LHCN-M2 (cell line): ENCODE data around the gene SPOCK1. TPM values are rescaled to one million over a fixed set of nuclear protein-coding genes. Genes with fewer than 3 reads are reported as not detected.
A peak's percentile ranks its signal among the peaks of the same experiment; 100 is the strongest.

Source experiments
- DNase-seq: peaks from one replicate; pipeline ENCODE4 v3.0.0-alpha.2; 2012; ENCODE audit warnings: low read depth
- total RNA-seq: library from RNA; depleted of rRNA; stranded (reverse); fragments of >200 nt; gene quantifications from 2 replicates; pipeline ENCODE4 v1.2.3, GENCODE V29; 2014

Gene SPOCK1
- total RNA-seq, 1 experiment from 2014 or later: 23.2 TPM

GRCh38 chr5:137034213-137034612 is 464.9 kb downstream of the SPOCK1 start:
- no peak for DNase-seq

DNA sequence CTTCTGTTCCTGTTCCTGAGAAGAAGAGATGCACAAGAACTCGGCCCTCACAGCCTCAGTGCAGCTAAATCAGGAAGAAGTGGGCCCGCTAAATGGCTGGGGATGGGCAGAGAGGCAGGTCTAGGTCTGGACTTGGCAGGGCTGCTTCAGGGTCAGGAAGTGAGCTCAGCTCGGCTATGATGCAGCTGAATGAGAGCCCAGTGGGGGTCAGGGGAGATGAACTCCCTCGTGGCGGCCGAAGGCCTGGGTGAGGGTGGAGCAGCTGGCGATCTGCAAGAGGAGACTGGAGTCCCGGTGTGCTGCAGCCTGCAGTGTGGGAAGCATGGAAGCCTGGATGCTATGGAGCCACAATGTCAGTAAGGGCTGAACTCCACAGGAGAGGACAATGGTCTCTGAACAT is 466.2 kb downstream of the SPOCK1 start:
- DNase-seq: no peak

DNA sequence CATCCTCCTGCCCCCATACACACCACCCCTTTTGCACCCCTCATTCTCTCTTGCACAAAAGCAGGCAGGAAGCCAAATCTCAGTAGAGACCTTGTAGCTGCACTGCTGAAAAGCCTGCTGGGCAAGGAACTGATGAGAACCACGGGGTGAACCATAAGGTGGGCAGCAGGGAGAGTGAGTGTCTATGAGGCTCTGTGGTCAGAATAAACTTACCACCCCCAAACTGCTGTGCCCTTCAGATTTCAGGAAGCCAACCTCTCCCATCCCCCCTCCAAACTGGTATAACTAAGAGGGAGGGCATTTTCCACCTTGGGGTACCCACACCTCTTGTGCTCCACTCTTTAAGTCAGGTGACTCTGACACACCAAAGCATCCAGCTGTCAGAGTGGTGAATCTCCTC is 471.4 kb downstream of the SPOCK1 start:
- DNase-seq: no peak

DNA sequence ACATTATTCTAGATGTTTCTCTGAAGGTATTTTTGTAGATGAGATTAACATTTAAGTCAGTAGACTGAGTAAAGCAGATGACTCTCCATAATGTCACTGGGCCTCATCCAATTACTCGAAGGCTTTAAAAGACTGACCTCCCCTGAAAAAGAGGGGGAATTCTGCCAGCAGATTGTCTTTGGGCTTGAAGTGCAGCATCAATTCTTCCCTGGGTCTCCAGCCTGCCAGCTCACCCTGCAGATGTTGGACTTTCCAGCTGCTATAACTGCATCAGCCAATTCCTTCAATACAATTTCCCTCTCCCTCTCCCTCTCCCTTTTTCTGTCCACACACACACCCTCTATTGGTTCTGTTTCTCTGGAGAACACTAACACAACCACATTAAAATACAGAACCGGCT is 472.8 kb downstream of the SPOCK1 start:
- DNase-seq: no peak

DNA sequence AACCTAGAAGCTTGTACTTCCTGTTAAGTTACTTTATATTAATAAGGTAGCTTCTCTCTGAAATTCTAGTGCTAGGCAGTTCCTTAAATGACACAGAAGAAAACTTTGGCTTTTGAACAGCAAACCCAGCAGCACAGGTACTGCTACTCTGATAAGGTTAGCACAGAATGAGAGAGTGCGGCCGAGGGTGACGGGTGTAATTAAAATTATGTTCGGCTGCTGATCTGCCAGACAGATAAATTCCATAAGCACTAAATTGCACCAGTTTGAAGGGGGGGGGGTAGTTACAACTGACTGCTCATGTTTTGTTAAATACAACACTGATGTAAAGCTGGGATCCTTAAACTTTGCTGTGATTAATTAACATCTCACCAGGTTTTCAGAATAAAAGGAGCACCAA is 475.1 kb downstream of the SPOCK1 start:
- no peak for DNase-seq

DNA sequence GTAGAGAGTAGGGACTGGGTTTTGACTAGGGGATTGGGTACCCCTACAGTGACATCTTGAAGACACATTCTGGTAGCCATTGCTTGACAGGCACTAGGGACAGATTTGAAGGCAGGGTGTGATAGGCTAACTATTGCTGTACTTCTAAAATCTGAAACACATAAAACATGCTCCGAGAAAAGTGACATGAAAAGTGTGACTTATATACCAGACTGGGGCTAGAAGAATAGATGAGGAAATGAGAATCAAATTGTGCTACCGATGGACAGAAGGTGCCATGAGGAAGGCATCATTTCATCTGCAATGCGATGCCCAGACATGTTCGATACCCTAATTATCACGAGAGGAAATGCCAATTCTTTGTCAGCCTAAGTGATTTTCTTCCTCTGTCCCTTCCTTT is 475.8 kb downstream of the SPOCK1 start:
- no peak for DNase-seq

DNA sequence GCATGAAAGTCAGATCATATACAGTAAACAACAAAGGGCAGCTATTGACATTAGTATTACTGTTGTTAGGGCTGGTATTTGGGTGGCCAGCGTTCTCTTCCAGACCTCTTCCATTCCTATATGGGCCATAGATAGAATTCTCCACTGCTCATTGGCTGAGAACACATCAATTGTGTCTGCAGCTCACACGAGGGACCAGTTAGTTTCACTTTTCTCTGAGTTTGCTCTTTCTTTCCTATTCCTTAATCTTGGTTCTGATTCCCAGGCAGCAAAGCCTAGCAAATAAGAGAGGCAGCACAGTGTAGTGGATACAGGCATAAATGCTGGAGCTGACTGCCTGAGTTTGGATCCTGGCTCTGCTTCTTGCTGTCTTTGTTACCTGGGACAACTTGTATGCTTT is 476.4 kb downstream of the SPOCK1 start:
- peak; percentile 3 for DNase-seq

DNA sequence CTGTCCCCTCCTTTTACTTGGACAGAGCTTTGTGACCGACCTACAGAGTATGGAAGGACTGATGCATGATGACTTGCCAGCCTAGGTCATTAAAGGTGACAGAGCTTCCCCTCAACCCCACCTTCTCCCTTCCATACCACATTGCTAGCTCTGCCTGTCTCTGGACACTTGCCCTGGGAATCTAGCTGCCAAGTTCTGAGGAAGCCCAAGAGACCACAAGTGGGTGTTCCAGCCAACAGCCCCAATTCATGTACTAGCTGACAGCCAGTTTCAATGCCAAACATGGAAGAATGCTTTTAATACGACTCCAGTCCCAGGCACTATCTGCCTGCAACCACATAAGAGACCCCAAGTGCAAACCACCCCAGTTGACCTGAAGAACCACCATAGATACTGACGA is 477.1 kb downstream of the SPOCK1 start:
- DNase-seq: no peak

GRCh38 chr5:137019229-137019628 is 479.9 kb downstream of the SPOCK1 start:
- DNase-seq: no peak

DNA sequence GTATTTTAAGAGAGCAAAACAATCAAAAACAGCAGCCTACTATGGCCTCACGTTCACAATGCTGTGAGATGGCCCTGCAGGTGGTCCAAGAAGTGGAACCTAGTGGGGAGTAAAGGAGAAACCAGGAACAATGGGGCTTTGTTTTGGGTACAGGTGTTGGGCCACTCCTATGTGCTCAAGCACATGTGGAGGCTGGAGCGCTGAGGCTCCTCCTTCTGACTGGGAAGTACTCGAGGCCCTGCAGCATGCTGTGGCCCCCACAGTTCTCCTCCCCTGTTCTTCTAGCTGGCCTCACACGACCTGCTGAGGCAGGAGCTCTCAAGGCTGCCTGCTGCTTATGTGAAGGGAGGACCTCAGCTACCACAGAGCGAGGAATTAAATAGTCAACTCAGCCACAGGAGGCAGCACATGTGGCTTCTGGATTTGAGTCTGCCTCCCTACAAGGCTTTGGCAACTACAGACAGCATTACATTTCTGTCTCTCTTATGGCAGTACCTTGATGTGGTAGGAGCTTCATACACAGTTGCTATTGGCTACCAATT is 482.3 kb downstream of the SPOCK1 start:
- no peak for DNase-seq

GRCh38 chr5:137015540-137016116 is 483.5 kb downstream of the SPOCK1 start:
- DNase-seq: no peak

DNA sequence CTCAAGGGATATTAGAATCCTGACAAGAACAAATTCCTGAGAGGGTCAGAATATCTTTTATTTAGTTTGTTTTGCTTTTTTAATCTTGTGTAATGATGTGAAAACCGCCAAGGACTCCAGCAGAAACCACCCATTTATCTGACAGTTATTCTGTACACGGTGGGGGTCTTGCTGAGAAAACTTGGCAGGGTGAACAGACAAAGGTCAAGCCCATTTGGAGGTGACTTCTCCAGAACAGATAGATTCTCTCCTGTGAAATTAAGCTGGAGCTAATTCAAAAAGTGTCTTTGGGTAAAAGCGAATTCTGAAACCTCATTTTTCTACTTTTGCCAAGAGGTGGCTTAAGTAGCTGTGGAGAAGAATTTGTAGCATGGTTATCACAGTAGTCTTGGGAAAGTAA is 484.4 kb downstream of the SPOCK1 start:
- DNase-seq: no peak

GRCh38 chr5:137010226-137010625 is 488.9 kb downstream of the SPOCK1 start:
- DNase-seq: no peak

- DNase-seq: no peak
Measured at GRCh38 chr5:137004279-137004678, 494.8 kb downstream of the SPOCK1 start.

GRCh38 chr5:137001026-137001569 is 498.0 kb downstream of the SPOCK1 start:
- DNase-seq: no peak

DNA sequence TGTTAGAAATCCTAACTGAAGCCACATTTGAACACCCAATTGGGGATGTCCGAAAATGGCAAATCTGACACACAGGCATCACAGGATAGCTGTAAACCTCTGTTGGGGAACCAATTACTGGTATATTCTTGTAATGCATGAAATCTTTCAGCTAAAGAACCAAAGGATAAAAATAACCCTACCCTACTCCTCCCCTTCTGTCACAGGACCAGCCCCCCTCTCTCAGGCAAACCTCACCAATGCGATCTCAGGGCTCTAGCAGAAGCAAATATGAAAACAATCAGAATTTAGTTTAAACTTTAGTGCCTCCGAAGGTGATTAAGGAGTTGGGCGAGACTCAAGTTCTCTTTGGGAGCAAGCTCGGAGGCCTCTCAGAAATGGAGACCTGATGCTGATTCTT is 499.3 kb downstream of the SPOCK1 start:
- DNase-seq: no peak

GRCh38 chr5:136998854-136999357 is 500.2 kb downstream of the SPOCK1 start:
- DNase-seq: no peak

DNA sequence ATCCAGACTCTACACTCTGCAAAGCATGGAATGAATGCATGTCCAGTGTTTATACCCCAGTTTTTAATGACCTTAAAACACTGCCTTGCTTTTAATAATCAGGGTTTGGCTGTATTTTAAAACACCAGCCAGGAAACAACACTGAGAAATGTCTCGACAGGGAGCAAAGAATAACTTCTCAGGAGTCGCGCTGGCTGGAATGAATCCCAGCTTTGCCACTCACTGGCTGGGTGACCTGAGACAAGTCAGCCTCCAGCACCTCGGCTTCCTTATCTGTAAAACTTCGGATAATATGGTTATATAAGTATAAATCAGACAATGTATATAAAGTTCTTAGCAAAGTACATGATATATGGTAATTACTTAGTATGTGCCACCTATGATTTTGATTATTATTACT is 505.0 kb downstream of the SPOCK1 start:
- DNase-seq: no peak

- DNase-seq: no peak
Measured at GRCh38 chr5:136992796-136993489, 506.2 kb downstream of the SPOCK1 start.

DNA sequence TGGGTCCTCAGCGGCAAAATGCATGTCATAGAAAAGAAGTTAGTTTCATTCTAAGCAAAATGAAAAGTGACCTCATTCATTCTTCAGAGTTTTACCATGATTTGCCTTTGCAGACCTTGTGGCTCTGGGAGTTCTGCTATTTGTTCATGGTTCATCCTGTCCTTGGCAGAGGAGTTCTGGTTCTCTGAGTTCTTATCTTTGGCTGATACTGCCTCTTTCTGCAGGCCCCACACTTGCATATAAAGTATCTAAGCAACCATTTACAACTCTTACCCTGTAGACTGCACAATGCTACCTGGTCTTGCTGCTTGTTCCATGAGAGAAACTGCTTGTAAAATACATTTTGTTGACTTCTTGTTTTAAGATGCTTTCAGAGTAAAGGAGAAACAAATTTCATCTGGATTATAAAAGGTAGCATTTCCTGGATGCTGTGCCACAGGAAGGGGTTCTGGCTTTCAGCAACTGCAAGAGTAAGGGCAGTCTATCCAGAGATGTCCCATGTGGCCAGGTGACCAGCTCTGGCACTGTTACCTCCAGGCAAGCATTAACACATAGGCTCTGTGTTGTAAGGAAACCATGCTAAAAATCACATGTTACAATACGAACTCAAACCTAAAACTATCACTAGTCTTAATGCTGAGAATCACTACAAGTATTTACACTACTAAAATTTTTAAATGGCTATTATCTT is 513.2 kb downstream of the SPOCK1 start:
- no peak for DNase-seq

DNA sequence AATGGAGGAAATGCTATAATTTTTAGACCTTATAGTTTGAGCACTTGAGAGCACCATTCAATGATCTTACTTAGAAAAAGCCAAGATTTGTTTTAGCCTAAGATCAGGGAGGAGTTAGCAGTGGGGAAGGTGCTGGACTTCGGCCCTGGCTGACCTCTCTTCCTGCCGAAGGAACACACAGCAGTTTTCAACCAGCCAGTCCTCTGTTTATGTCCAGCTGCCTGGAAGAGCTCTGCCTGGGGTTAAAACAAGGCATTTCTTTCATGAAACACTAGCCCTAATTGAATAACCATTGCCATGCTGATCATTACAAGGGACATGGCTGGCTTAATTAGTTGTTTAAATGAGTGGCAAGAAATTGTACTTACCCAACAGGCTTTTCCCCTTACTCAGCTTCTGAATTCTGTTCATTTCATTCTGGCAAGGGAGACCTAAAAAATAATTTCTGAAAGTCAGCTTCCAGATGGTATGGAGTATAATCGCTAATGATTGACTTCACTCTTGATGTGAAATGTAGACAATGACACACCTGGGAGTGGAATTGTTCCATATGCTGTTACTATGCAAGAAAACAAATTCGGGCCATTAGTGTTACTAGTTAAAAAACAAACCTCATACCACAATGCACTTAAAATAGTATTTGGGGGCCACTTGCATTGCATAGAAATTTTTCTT is 514.2 kb downstream of the SPOCK1 start:
- DNase-seq: no peak

DNA sequence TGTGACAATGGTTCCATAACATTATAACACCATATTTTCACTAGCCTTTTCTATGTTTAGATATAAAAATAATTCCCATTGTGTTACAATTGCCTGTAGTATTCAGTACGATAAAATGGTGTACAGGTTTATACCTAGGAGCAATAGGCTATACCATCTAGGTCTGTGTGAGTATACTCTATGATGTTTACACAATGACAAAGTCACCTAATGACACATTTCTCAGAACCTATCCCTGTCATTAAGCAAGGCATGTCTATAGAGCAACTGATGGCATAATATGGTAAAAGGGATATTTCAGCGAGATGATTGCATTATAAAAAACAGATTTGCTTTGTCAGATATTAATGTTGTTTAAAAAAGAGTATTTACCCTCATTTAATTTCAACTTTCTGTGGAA is 517.2 kb downstream of the SPOCK1 start:
- DNase-seq: no peak
